GM18499 (cell line): ENCODE measurements around the gene CYCS.
"Not testable (repeated sequence)": the region's sequence is repeated elsewhere in the genome, so short reads cannot be mapped to it uniquely, and the experiment has no call there.

Source experiments
- ATAC-seq: cut with Tn5 transposase; IDR thresholded peaks from one replicate; pipeline ENCODE4 v1.9.1; 2021; ENCODE audit warnings: moderate number of reproducible peaks; ENCODE audit not compliant: insufficient read depth, unreplicated experiment

The CYCS gene

GRCh38 chr7:25119102-25119501 lies 6.0 kb downstream of the CYCS start:
- no peak for ATAC-seq

- ATAC-seq, result peak; percentile 28
Measured at GRCh38 chr7:25118048-25118753, 6.9 kb downstream of the CYCS start.

- ATAC-seq, result peak; percentile 73
Measured at GRCh38 chr7:25117226-25118047, 7.6 kb downstream of the CYCS start.

GRCh38 chr7:25116621-25117020 lies 8.4 kb downstream of the CYCS start:
- no peak for ATAC-seq

- not testable (repeated sequence) for ATAC-seq
Measured at GRCh38 chr7:25110514-25110913, 14.5 kb downstream of the CYCS start.

GRCh38 chr7:25109276-25109675 lies 15.8 kb downstream of the CYCS start:
- ATAC-seq, result no peak

GRCh38 chr7:25105911-25106310 lies 19.1 kb downstream of the CYCS start:
- no peak for ATAC-seq

- ATAC-seq, result no peak
Measured at GRCh38 chr7:25103773-25104172, 21.3 kb downstream of the CYCS start.

- ATAC-seq, result no peak
Measured at GRCh38 chr7:25101817-25102216, 23.2 kb downstream of the CYCS start.

- no peak for ATAC-seq
Measured at GRCh38 chr7:25098096-25099046, 26.7 kb downstream of the CYCS start.

- ATAC-seq, result no peak
Measured at GRCh38 chr7:25095516-25096345, 29.3 kb downstream of the CYCS start.

GRCh38 chr7:25093268-25093826 lies 31.7 kb downstream of the CYCS start:
- ATAC-seq, result no peak

- ATAC-seq, result no peak
Measured at GRCh38 chr7:25091779-25092178, 33.3 kb downstream of the CYCS start.

GRCh38 chr7:25091176-25091575 lies 33.9 kb downstream of the CYCS start:
- ATAC-seq, result no peak

- no peak for ATAC-seq
Measured at GRCh38 chr7:25090374-25090773, 34.7 kb downstream of the CYCS start.

- ATAC-seq, result peak; percentile 90
Measured at GRCh38 chr7:25087855-25088254, 37.2 kb downstream of the CYCS start.

GRCh38 chr7:25084821-25085220 lies 40.2 kb downstream of the CYCS start:
- no peak for ATAC-seq

- ATAC-seq, result no peak
Measured at GRCh38 chr7:25083201-25083600, 41.9 kb downstream of the CYCS start.

- ATAC-seq, result not testable (repeated sequence)
Measured at GRCh38 chr7:25082041-25082440, 43.0 kb downstream of the CYCS start.
